NCI-H2171 (cell line): Measurements from ENCODE around the gene IGF2BP3.

Source experiments
- DNase-seq: peaks from one replicate; lab custom pipeline; 2025; lab: John Stamatoyannopoulos, UW

The IGF2BP3 gene

DNA sequence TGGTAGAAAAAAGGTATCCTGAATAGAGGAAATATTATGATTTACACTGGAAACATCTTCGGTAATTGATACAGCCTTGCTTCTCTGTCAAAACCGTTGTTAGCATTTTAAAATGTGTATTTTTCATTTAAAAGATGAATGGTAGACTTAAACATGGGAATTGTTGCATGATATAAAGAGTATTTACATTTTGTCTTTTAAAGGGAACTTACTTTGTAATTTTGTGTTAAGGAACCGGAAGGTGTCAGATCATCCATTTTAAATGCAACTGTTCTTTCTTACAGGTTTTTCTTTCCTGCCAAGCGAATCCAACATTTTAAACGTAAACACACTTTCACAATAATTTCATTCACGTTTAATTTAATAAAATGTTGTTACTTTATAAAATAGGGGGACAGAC lies 1.8 kb upstream of the IGF2BP3 start:
- no peak for DNase-seq

DNA sequence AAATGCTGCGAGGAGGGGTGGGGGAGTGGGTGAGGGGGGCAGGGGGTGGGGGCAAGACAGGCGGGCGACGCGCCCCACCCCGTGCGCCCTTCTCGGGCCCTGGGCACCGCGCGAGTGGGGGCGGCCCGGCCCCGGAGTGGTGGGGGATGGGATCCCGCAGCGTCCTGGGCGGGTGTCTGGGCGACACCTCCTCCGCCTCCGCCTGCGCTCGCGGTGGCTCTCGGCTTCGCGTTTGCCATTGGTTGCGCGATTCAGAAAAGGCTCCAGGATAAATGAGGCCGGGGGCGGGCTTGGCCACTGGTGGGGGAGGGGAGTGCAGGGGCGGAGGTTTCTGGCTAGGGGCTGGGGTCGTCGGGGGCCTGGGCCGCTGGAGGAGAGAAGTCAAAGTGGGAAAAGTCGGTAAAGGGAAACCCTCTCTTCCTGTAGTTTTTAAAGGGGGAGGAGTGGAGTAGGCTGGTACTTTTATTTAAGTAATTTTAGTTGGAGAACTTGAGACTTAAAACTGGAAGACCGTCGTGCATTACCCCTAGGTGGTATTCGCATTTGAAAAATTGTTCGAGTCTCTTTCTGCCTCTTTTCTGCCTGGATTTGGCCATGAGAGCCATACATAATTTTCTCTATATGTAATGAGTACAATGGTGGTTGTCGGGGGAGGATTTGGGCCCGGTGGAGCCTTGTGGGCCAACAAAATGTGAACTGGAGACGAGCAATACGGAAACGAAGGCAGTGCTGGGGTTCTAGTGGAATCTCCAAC lies 992 bp upstream of the IGF2BP3 start:
- DNase-seq: peak; percentile 30

DNA sequence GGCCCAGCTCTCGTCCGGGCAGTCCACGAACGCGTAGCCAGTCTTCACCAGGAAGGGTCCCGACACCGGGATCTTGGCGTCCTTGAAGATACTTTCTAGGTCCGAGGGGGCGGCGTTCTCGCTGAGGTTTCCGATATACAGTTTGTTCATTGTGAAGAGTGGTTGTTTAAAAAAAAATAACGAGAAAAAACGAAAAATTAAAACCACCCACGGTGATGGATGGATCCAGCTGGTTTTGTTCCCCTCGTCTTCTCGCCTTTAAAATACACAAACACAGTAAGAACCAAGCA lies 385 bp downstream of the IGF2BP3 start:
- no peak for DNase-seq

DNA sequence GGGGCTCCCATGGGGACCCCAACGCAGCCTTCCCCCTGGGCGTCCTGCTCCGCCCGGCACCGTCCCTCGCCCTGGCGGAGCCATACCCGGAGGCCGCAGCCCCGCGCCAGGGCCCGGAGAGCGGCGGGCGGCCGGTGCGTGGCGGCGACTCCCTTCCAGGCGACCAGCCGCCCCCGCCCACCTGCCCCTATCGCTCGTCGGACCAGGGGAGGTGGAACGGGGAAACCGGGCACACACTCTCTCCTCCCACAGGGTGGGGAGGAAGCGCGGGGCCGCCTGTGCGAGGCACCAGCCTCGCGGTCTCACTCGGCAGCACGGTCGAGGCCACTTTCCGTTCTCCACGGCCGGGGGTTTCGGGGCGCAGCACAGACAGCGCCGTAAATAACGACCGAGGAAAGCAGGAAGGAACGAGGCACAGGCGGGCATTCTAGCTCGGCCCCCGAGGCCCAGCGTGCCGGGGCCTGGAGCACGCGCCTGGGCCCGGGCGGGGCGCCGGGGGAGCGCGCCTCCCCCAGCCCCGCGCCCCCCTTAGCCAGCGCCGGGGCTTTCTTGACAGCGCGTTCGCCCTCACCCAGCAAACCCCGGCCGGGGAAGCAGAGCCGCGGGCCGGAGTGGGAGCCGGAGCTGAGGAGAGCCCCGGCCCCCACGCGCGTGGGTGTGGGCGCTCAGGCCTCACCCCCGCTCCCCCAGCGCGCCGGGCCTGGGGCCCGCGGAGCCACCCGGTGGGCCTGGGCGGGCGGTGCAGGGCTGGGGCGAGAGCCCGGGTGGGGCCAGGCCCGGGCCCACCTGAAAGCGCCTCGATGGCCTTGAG lies 936 bp downstream of the IGF2BP3 start:
- no peak for DNase-seq

DNA sequence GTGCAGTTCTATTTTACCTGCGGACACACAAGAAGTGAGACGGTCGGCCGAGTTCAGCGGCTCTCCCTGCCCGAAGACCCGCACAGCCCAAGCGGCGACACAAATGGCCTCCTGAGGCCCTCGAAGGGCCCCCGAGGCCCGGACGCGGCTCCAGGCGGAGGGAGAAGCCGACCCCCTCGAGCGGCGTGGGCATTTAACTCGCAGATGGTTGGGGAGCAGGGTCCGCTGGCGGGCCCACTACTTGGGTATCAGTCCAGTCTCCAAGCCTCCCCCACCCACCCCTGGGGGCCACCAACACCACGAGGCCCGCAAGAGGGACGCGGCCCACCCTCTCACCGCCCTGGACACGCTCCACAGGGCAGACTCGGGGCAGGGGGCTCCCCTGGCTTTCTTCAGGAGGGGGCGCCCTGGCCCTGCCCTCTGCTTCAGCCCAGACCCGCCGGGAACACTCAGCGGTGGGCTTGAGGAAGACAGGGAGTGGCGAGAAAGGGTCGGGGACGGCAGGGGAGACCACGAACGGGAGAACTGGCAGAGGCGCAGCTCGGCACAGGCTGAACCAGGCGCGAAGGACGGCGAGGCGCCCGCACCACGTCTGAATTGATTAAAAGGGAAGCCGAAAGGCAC lies 1.7 kb downstream of the IGF2BP3 start:
- no peak for DNase-seq

DNA sequence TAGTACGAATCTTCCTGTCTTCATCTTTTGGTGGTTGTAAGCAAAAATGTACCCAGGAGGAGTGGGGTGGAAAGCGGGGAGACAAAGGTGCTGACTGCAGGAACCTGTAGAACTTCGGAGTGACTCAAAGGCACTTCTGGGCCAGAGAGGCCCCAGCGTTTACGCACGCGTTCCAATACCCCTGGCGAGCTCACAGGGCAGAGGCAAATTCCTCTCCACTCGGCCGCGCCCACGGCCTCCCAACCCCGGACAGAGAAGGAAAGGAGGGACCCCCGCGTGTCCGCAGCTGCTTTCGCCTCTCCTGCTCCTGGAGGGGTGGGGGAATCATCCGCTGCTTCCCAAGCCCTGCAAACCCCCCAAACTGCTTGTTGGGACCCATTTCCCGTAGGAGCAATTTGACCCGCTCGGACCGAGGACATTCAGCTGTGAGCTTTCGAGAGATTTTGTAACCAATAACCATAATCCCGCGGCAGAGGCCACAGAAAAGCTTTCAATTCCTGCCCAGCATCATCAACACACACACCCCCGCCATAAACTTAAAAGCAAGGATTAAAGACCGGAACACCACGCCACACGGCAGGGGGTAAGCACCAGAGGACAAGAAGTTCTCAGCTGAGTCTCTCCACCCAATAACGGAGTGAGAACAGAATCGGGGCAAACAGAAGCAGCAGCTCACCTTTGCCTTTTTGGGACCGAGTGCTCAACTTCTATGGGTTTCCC lies 2.3 kb downstream of the IGF2BP3 start:
- DNase-seq: no peak

DNA sequence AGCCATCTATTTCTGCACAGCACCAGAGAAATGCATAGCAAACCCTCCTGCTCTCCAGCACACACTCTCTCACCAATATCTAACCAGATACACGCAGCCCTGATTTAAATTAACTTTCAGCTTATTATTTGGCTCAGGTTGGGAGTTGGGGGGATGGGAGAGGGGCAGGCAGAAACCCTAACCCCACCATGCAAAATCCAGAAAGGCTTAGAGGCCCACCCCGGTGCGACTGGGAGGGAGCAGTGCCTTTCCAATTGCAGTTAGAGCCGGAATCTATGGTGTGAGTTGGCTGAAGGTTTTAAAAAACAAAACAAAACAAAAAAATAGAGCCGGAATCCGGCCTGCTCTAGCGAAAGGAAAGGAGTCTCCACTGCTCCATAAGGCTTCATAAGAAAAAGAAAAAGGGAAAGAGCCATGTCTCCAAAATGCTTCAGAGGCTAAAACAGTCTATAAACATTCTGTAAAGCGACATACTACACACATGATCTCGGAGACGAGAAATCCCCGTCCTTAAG lies 2.9 kb downstream of the IGF2BP3 start:
- DNase-seq: no peak

DNA sequence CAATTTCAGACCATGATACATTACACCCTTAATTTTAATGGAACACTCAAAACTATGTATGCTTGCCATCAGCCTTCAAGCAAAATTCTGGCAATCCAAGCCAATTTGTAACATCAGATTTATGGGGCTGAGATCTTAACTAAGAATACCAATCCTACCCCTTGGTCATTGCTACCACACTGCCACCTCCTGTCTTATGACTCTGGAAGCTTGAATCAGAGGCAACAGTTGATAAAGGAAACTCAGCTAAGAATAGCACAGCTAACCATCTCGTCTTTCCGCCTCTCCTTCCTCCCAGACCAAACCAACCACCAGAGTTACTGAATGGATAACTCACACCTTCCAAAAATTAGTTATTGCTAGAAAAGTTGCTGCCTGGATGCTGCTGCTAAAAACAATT lies 7.4 kb downstream of the IGF2BP3 start:
- no peak for DNase-seq

DNA sequence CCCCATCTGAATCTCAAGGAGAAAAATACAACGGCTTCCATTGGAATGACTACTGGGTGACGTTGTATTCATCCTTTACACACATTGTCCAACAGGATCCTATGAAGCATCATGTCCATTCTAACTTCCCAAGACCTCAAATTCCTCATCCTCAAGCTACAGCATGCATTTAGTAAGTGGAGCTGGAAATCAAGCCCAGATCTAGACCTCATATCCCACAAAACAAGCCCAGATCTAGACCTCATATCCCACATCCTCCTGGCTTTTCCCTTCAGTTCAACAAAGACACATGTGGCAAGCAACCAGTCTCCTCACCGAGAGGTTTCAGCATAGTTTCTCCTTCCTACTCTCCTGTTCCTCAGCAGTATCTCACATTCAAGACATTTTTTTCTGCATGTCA lies 12.2 kb downstream of the IGF2BP3 start:
- no peak for DNase-seq

DNA sequence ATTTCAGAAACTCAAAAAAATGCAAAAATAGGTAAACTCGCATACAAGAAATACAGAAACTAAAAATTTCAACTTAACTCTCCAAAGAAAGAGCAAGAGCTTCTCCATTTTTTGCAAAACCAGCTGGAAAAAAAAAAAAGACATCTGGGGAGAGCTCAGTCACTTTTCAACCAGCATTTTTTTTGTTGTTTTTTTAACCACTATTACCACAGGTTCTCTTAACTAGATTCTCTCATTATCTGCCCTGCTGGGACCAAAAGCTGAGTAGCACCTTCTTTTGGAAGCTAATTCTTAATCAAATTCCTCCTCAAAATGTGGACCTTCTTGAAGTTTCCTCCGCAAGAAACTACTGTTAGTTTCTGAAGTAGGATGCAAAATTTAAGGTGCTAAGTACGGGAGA lies 14.2 kb downstream of the IGF2BP3 start:
- DNase-seq: no peak

DNA sequence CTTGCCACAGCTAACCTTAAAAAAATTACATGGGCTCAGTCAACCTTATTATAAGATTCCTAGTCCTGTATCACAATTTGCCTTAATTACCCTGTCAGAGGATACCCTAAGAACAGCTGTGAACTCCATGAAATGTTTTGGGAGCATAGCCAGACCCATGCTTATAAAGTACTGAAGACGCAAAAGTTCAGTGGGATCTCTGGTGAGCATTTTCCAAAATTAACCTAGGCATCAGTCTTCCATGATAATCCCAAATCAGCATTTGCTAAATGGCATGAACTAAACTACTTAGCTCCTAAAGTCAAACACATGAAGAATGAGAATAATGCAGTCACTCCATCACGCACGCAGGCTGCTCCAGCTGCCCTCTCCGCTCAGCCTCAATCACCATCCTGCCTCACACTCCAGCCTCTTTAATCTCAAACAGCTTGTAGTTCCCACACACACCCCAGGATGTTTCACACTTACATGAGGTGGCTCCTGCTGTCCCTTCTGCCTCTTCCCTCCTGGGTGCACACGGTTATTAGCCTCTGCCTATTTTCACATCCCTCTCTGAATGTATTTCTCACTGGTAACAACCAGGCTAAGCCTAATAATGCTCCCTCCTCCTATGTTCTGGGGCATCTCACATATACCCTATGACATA lies 15.3 kb downstream of the IGF2BP3 start:
- DNase-seq: no peak

DNA sequence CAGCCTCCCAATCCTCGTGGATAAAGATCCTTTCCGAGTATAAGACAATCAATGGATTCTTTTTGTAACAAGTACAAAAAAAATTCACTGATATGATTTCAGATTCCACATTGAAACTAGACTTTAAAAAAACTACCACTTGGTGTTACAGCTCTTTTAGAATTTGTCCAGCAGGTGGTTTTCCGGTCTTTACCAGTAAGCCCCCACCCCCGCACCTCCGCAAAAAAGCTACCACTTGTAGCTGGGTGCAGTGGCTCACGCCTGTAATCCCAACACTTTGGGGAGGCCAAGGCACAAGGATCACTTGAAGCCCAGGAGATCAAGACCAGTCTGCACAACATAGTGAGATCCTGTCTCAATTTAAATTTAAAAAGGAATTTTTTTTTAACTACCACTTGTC lies 19.8 kb downstream of the IGF2BP3 start:
- no peak for DNase-seq

DNA sequence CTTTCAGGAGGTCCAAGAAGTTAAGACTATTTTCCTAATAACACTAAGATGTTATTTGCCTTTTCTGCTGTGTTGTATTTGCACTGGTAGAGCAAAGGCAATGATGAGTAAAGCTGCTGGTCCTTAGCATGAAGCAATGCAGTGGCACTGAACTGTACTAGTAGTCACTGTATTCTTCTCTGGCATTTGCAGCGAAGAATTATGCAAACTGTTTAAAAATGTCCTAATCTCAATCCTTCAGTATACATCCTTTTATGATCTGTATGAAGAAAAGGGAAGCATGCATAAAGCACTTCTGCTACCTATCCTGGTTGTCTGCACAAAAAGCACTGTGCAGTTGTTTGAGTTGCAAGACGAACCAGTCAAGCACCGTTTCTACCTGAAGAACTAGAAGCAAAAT lies 20.4 kb downstream of the IGF2BP3 start:
- no peak for DNase-seq

DNA sequence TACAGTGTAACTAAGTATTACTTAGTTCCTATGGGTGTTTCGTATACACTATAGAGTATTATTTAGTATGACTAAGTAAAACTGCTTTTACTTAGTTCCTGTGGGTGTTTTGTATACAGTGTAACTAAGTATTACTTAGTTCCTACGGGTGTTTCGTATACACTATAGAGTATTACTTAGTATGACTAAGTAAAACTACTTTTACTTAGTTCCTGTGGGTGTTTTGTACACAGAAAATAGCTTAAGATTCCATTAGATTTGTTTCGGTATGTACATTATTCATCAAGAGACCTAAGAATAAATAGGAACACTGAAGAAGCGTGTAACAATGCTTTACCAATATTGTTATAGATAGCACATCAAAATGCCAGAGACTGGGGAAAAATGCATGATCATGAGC lies 25.0 kb downstream of the IGF2BP3 start:
- no peak for DNase-seq

DNA sequence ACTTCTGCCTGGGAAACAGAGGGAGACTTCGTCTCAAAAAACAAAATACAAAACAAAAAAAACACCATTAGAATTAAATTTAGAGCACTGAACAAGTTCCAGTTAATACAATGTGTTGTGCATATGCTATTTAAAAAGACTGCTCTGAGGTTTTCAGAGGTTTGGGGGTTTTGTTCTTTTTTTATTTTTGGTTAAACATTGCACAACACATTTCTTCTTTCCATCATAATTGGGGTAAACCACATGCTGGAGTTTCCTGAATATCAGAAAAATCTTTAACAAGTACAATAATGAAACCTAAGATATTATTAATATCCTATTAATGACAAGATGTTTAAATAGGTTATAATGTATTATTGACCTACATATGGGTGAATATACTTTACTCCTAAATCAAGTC lies 26.3 kb downstream of the IGF2BP3 start:
- no peak for DNase-seq

DNA sequence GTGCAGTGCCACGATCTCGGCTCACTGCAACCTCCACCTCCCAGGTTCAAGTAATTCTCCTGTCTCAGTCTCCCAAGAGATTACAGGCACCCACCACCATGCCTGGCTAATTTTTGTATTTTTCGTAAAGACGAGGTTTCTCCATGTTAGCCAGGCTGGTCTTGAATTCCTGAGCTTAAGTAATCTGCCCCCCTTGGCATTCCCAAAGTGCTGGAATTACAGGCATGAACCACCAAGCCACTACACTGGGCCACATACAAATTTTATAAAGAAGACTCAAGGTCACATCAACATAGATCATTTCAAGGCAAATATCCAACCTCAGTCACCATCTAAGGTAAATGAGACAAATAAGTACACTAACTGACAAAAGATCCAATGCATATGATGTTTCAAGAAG lies 32.1 kb downstream of the IGF2BP3 start:
- DNase-seq: no peak

DNA sequence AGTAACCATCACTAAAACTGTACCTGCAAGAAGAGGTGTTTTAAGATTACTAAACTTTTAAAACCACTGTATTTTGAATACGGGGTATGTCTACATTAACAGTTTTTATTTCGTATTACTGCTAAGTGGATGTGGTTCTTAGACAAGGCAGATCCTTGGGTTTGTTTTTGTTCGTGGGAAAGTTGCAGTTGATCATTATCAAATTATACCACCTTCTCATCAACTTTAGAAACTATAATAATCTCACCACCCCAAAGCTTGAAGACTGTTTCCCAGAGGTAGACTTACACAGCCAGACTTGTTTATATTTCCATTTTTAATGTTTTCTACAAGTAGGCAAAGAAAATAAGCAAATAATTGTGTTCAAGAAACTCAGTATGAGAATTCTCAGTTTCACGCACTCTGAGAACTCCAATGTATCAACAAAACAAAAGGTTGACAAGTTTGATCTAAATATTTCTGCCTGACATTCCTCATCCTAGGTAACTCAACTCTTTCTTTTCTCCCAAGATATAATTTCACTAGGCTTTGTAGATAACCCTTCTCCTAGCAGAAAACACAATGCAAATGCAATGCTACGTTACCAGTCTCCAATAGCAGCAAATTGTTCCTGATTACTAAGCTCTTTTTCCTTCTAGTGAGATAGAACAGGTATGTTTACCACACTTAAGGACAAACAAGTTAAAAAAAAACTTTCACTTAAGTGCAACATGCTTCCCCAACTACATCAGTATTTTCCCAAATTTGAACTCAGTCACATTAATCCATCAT lies 36.0 kb downstream of the IGF2BP3 start:
- no peak for DNase-seq

DNA sequence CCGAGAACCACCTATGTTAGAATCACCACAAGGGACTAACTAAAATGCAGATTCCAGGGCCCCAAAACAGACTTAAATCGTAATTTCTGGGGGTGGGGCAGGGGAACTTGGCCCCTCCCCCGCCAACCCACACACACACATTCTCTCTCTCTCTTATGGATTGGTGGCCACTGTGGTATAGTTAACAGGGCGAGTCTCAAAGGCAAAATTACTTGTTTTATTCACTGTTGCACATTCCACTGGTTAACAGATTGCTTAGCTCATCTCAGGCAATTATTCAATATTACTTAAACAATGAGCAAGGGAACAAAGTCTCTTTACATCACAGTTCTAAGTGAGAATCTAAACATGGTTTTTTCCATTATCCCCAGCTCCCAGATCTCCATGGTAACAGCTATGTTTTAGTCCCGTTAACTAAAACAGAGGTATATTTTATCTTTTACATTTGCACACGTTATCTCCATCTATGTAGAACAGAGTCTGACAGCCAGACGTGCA lies 38.5 kb downstream of the IGF2BP3 start:
- DNase-seq: no peak

DNA sequence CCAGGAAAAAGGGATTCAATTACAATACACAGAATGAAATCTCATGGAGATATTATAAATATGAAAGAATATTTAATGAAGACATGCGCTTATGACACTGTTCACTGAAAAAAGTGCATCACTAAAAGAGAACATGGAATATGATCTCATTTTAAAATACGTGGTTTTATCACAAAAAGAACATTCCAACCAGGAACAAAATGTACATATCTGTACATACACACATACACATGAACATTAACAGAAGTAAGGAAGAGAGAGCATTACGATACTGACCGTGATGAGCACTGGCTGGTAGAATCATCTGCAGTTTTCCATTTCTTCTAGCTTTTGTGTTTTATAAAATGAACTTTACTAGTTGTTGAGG lies 39.4 kb downstream of the IGF2BP3 start:
- DNase-seq: no peak

DNA sequence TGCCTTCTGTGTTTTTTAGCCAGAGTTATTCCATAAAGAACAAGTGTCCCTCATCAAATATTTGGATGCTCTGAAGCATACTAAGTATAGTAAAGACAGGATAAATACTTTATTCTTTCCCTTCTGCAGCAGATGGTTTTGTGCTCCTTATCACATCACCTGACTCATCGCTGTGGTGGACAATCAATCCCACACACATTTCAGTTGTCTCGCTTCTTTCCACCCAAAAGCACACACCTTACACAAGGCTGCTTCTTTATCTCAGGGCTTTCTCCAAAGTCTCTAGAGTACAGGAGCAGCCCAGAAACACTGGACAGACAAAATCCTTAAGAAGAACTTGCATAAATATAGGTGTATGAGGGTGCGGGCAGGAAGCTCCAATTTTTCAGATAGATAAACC lies 43.4 kb downstream of the IGF2BP3 start:
- DNase-seq: no peak

DNA sequence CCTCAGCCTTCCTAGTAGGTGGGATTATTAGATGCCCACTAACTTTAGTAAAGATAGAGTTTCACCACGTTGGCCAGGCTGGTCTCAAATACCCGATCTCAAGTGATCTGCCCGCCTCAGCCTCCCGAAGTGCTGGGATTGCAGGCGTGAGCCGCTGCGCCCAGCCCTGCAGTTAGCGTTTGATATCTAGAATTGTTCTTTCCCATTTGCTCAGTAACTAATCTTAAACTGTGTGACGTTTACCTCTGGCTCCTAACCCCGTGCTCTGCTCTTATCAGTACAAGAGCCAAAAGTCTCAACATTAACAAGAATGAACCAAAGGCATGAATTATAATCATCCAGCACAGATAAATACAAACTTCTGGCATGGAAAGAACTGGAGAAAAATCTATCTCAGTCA lies 47.4 kb downstream of the IGF2BP3 start:
- no peak for DNase-seq
